Measurements from ENCODE around the gene SLC19A1. TPM values are rescaled to one million over a fixed set of nuclear protein-coding genes. Genes with fewer than 3 reads are reported as not detected.

The SLC19A1 gene
- total RNA-seq, 3 donors from 2014 or later, result 5.6 to 6.7 (median 6.6) TPM

GRCh38 chr21:45509566-45510465 is 32.4 kb downstream of the SLC19A1 start:
- H3K27ac ChIP-seq, result no peak overlapping the region
- intact Hi-C loops (cut with DNase I; ENCODE audit: low total_unique reads), result no loop called here
- H3K4me3 ChIP-seq, result no peak overlapping the region
- H3K27me3 ChIP-seq, result no peaks in the 10 kb centered on the region
- TF ChIP-seq CTCF (IDR thresholded peaks at IDR 0.05), result no peak
- no peak for TF ChIP-seq POLR2AphosphoS5 (IDR thresholded peaks at IDR 0.05)
- TF ChIP-seq POLR2A (IDR thresholded peaks at IDR 0.05), result no peak
- no peak for DNase-seq (ENCODE audit: low spot score in 2 of 2)
- no peaks in the 10 kb centered on the region for H3K36me3 ChIP-seq
- peaks cover 0 to 20% of the 10 kb centered on the region in 2 donors for H3K4me1 ChIP-seq
- no peaks in the 10 kb centered on the region for H3K9me3 ChIP-seq

GRCh38 chr21:45508607-45509565 is 33.4 kb downstream of the SLC19A1 start:
- DNase-seq (ENCODE audit: low spot score in 2 of 2), result no peak
- Histone ChIP-seq H3K36me3 (no peaks in the 10 kb centered on the region), H3K27ac (no peak overlapping the region), H3K4me1 (peaks cover 0 to 11% of the 10 kb centered on the region in 2 donors), H3K27me3 (no peaks in the 10 kb centered on the region), H3K4me3 (no peak overlapping the region), H3K9me3 (no peaks in the 10 kb centered on the region)
- TF ChIP-seq POLR2AphosphoS5 (IDR thresholded peaks at IDR 0.05) (no peak), POLR2A (IDR thresholded peaks at IDR 0.05) (no peak), CTCF (IDR thresholded peaks at IDR 0.05) (no peak)
- intact Hi-C loops (cut with DNase I; ENCODE audit: low total_unique reads), result no loop called here

GRCh38 chr21:45507888-45508508 is 34.2 kb downstream of the SLC19A1 start:
- Histone ChIP-seq H3K27ac (no peak overlapping the region), H3K27me3 (no peaks in the 10 kb centered on the region), H3K36me3 (no peaks in the 10 kb centered on the region), H3K4me1 (peaks cover 0 to 4% of the 10 kb centered on the region in 2 donors), H3K9me3 (no peaks in the 10 kb centered on the region), H3K4me3 (no peak overlapping the region)
- TF ChIP-seq POLR2A (IDR thresholded peaks at IDR 0.05), result no peak
- TF ChIP-seq CTCF (IDR thresholded peaks at IDR 0.05), result no peak
- TF ChIP-seq POLR2AphosphoS5 (IDR thresholded peaks at IDR 0.05), result no peak
- intact Hi-C loops (cut with DNase I; ENCODE audit: low total_unique reads), result no loop called here
- DNase-seq (ENCODE audit: low spot score in 2 of 2), result no peak

DNA sequence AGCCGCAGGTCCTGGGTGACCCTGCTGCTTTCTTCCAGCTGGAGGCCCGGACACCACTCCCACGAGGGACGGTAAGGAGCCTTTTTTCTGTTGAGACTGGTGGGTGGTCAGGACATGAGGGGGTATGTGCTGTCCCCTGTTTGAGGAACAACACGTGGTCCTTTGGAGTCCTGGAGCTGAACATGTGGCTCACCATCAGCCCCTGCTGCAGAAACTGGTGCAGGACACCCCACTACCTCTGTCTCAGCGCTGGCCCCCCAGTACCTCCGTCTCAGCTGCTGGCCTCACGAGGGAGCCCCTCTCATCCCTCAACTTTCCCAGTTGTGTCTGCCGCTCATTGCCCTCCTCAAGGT is 34.7 kb downstream of the SLC19A1 start:
- Histone ChIP-seq H3K4me3 (no peak overlapping the region), H3K27me3 (no peaks in the 10 kb centered on the region), H3K9me3 (no peaks in the 10 kb centered on the region), H3K4me1 (no peaks in the 10 kb centered on the region), H3K36me3 (no peaks in the 10 kb centered on the region), H3K27ac (no peak overlapping the region)
- intact Hi-C loops (cut with DNase I; ENCODE audit: low total_unique reads), result no loop called here
- TF ChIP-seq POLR2A (IDR thresholded peaks at IDR 0.05) (no peak), CTCF (IDR thresholded peaks at IDR 0.05) (no peak), POLR2AphosphoS5 (IDR thresholded peaks at IDR 0.05) (no peak)
- DNase-seq (ENCODE audit: low spot score in 2 of 2), result no peak
